Fibroblast of skin of left quadriceps (primary cell): ENCODE data around the gene PUM2.
A peak's percentile ranks its signal among the peaks of the same experiment; 100 is the strongest.

Source experiments
- DNase-seq, 2 experiments: peaks; one replicate each; pipeline ENCODE4 v3.0.0-alpha.2; 2013; ENCODE audit warnings: low read depth in 2 of 2

PUM2 gene

GRCh38 chr2:20343128-20343527 is 7.5 kb downstream of the PUM2 start:
- no peak for DNase-seq

- no peak for DNase-seq
Observed at GRCh38 chr2:20339012-20339411, 11.6 kb downstream of the PUM2 start.

- no peak for DNase-seq
Observed at GRCh38 chr2:20334605-20335203, 15.9 kb downstream of the PUM2 start.

GRCh38 chr2:20333738-20334137 is 16.9 kb downstream of the PUM2 start:
- DNase-seq, result no peak

GRCh38 chr2:20330192-20330591 is 20.5 kb downstream of the PUM2 start:
- DNase-seq, result no peak

- DNase-seq, result no peak
Observed at GRCh38 chr2:20327370-20327769, 23.3 kb downstream of the PUM2 start.

- peak; percentile 13 to 20 for DNase-seq
Observed at GRCh38 chr2:20326163-20326780, 24.4 kb downstream of the PUM2 start.

- DNase-seq, result no peak
Observed at GRCh38 chr2:20322527-20323300, 27.9 kb downstream of the PUM2 start.

GRCh38 chr2:20317690-20318089 is 33.0 kb downstream of the PUM2 start:
- no peak for DNase-seq

GRCh38 chr2:20317197-20317596 is 33.4 kb downstream of the PUM2 start:
- no peak for DNase-seq

GRCh38 chr2:20314562-20315501 is 35.8 kb downstream of the PUM2 start:
- DNase-seq, result no peak

GRCh38 chr2:20313659-20314058 is 37.0 kb downstream of the PUM2 start:
- no peak for DNase-seq

- DNase-seq, result no peak
Observed at GRCh38 chr2:20309001-20309400, 41.6 kb downstream of the PUM2 start.

- DNase-seq, result no peak
Observed at GRCh38 chr2:20307311-20307710, 43.3 kb downstream of the PUM2 start.

GRCh38 chr2:20304411-20304810 is 46.2 kb downstream of the PUM2 start:
- peak; percentile 31 to 35 for DNase-seq

GRCh38 chr2:20303966-20304365 is 46.7 kb downstream of the PUM2 start:
- no peak for DNase-seq

- DNase-seq, result no peak
Observed at GRCh38 chr2:20302019-20302418, 48.6 kb downstream of the PUM2 start.

GRCh38 chr2:20300656-20301055 is 50.0 kb downstream of the PUM2 start:
- no peak for DNase-seq

GRCh38 chr2:20299113-20299512 is 51.5 kb downstream of the PUM2 start:
- DNase-seq, result no peak

- no peak for DNase-seq
Observed at GRCh38 chr2:20294231-20294630, 56.4 kb downstream of the PUM2 start.

GRCh38 chr2:20292984-20293383 is 57.7 kb downstream of the PUM2 start:
- no peak for DNase-seq

- DNase-seq, result no peak
Observed at GRCh38 chr2:20291846-20292408, 58.7 kb downstream of the PUM2 start.
